Activated CD4-positive, alpha-beta T cell treated with anti-CD3 and anti-CD28 coated beads, Interleukin-10, Interleukin-2, amounts not matched to agents 100 ng/mL and 50 ng/mL, durations not matched to agents 16 hours and 8 hours (primary cell): Measurements from ENCODE around the gene AMH.
A peak's percentile ranks its signal among the peaks of the same experiment; 100 is the strongest.
"Not testable (repeated sequence)": the region's sequence is repeated elsewhere in the genome, so short reads cannot be mapped to it uniquely, and the experiment has no call there.

ENCODE experiments used
- DNase-seq: peaks from one replicate; pipeline ENCODE4 v3.0.0-alpha.2; 2020

AMH gene

DNA sequence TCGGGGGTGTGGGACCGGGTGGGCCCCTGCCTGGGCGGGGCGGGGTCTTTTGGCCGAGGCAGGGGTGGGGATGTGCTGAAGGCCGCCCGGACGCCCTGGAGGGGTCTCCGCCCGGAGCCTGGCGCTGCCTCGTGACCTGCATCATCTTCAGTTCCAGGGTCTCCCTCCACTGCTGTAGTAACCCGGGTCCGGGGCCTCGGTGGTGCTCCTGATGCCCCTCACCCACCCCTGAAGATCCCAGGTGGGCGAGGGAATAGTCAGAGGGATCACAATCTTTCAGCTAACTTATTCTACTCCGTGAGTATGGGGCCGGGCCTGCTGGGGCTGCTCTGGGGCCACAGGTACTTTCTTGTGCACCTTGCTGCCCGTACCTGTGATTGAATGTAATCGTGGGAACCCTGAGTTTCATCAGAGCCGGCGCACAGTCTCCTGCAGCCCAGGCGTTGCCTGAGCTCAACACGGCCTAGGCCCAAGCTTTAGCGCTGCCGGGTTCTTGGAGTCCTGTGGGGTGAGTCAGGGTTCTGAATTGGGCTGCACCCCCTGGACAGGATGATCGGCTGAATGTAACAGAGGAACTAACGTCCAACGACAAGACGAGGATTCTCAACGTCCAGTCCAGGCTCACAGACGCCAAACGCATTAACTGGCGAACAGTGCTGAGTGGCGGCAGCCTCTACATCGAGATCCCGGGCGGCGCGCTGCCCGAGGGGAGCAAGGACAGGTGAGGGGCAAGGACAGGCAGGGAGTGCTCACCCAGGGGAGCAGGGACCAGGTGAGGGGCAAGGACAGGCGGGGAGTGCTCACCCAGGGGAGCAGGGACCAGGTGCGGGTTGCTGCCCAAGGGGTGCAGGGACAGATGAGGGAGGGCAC, 22.3 kb downstream of the AMH start:
- DNase-seq, result no peak

DNA sequence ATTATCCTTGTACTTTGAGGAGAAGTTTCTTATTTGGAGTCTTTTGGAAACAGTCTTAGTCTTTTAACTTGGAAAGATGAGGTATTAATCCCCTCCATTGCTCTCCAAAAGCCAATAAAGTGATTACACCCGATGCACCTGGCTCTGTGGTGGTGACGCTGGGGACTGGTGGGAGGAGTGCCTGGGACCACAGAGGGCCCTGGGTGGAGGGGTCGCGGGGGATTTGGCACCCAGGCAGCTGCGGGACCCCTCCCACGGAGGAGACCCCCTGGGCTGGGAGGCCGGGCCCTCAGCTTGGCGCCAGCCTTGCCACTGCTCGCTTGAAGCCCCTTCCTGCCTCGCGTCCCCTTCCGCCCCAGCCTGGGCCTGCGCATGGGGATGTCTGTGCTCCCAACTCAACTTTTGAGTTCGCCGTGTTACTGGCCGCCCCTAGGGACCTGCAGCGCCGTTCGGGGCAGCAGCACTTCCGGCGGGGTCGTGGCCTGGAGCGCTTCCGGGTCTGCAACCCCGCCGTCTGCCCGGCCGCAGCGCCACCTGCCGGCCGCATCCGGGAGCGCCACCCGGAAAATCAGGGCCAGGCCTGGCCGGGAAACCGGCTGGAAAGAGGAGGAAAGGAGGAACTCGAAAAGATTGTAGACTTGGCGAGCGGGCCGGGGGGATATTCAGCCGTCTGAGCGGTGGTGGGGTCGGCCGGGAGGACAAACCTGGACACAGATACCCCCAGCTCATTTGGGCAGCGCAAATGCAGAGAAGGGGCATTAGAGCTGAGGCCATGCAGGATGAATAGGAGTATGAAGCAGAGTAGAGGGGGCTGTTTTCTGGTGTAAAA, 24.4 kb downstream of the AMH start:
- DNase-seq, result peak; percentile 88

DNA sequence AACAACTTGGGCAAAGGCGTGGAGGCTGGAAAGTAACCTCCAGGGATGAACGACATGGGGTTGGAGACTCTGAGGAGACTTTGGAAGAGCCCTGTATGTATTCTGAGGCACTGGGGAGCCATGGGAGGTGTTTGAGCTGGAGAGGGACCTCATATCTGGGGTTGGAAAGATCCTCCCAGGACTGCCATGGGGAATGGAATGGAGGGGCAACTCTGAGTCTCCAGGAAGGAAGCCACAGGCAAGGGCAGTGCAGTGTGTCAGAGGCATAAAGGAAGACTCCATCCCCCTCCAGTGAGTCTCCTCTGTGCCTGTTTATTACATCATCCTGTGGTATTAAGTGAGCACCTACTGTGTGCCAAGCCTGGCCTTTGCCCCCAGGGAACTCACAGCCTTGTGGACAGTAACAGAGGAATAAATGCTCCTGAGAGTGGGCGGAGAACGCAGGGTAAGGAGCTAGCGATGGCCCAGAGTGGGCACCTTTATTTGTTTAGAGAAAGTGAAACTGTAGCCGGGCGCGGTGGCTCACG, 25.1 kb downstream of the AMH start:
- no peak for DNase-seq

DNA sequence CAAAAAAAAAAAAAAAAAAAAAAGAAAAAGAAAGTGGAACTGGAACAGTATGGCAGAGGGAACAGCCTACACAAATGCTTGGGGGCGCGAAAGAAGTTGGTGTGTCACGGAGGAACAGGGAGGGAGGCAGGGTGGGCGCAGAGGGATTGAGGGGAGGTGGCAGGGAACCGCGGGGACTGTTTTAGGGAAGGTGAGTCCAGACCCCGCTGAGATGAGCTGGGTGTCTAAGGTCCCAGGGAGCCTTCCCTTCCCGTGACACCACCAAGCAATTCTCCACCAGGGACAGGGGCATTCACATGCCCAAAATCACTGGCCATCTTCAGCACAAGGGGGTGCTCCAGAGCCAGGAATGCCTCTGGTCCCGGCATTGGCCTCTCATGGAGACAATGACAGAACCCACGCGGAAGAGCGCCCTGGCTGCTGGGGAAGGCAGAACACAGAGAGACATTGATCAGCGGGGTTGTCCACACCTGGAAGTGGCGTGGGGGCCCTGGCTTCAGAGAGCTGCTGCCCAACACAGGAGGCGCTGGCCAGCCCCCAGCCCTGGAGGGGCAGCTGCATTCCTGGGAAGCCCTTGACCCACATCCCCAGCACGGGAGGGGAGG, 25.9 kb downstream of the AMH start:
- DNase-seq, result peak; percentile 48

DNA sequence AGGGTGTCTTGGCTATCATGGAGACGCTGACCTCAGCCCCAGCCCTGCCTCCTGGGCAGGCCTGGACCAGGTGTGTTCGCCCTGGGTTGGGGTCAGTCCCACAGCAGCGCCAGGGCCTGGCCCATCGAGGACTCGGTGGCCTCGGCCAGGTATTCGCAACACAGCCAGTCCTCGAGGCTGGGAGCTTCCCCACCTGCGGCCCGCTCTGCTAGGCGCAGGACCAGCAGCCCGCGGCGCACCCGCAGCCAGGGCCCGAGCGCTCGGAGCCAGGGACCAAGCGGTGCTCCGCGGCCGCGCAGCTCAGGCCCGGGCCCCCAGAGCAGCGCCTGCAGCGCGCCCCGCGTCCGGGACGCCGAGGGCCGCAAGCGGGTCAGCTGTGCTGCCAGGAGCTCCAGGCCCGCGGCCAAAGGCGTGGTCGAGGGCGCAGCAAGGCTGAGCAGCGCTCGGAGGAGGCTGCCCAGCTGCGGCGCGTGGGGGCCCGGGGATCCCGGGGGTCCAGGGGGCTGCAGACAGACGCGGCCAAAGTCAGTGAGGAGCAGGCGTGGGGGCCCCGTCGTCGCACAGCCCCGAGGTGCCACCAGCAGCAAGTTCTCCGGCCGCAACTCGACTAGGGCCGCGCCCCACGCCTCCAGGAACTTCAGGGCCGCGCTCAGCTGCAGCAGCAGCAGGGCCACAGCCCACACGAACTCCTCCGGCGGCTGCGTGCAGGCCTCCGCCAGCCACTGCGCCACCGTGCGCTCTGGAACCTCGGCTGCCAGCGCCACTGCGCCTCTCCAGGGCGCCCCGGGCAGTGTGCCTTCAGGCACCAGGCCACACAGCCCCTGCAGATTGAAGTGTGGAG, 26.7 kb downstream of the AMH start:
- DNase-seq, result no peak

DNA sequence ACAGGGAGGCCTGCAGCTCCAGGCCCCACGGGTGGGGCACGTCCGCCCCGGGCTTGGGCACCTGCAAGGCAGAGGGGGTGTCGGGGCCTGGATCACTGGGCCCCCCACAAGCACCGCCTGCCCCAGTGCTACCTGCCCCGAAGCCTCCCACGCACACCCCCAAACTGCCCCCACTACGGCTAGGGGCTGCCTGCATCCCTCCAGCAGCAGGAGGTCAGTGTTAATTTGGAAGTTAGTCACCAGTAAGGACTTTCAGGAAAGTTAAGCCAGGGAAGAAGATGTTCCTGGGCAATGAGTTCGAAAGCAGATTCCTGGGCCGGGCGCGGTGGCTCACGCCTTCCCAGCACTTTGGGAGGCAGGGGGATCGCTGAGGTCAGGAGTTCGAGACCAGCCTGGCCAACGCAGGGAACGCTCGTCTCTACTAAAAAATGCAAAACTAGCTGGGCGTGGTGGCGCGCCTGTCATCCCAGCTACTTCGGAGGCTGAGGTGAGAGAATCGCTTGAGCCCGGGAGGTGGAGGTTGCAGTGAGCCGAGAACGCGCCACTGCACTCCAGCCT, 27.4 kb downstream of the AMH start:
- DNase-seq, result no peak

DNA sequence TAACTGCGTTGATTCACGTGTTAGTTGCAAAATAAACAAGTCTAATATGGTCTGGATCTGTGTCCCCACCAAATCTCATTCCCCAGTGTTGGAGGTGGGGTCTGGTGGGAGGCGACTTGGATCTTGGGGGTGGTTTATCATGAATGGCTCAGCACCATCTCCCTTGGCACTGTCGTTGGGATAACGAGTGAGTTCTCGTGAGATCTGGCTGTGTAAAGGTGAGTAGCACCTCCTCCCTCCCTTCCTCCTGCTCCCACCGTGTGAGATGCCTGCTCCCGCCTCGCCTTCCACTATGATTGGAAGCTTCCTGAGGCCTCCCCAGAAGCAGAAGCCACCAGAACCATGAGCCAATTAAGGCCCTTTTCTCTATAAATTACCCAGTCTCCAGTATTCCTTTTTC, 28.0 kb downstream of the AMH start:
- DNase-seq, result no peak

DNA sequence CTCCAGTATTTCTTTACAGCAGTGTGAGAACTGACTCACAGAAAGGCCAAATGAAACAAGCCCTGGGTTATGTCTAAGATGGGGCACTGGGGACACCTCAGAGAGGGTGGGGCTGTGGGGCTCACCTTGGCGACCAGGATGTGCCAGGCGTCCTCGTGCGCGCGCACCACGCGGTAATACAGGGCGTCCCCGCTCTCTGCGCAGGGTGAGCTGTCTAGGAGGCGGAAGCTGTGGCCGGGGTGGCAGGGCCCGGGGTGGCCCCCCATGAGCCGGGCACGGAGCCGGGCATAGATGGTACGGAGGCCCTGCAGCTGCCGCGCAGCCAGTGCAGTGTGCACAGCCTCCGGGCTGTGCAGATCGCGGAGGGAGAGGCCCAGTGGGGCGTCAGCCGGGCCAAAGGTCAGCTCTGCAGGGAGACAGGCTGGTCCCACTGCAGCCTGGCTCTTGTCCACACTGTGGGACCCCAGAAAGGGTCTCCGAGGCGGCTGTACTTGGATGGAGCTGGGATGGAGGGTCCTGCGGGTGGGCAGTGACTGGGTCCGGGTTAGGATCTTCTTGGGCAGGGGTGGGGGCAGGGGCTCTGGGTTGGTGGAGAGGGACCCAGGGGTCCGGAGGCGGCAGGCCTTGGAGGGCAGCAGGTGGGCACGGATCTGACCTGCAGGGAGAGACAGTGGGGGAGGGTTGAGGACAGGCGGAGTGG, 29.5 kb downstream of the AMH start:
- DNase-seq, result no peak

DNA sequence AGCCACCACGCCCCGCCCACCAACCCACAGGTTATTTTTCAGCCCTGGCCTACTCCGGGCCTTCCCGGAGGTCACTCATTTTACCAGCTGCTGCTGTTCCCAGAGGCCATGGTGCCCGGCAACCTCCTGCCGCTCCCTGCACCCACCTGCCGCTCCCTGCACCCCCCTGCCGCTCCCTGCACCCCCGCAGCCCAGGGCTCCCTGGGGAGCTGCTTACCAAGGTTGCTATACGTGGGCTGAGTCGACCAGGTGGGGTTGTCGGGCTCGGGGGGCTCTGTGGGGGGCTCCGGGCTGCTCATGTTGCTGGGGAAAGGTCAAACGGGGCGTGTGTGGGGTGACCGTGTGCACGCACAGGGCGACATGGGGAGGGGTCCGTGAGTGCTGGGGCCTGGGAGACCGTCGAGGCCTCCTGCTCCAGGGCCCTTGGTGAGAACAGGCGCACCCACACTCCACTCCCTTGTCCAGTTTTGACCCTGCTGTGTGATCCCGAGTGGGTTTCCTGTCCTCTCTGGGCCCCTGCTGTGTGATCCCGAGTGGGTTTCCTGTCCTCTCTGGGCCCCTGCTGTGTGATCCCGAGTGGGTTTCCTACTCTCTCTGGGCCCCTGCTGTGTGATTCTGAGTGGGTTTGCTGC, 31.6 kb downstream of the AMH start:
- no peak for DNase-seq

DNA sequence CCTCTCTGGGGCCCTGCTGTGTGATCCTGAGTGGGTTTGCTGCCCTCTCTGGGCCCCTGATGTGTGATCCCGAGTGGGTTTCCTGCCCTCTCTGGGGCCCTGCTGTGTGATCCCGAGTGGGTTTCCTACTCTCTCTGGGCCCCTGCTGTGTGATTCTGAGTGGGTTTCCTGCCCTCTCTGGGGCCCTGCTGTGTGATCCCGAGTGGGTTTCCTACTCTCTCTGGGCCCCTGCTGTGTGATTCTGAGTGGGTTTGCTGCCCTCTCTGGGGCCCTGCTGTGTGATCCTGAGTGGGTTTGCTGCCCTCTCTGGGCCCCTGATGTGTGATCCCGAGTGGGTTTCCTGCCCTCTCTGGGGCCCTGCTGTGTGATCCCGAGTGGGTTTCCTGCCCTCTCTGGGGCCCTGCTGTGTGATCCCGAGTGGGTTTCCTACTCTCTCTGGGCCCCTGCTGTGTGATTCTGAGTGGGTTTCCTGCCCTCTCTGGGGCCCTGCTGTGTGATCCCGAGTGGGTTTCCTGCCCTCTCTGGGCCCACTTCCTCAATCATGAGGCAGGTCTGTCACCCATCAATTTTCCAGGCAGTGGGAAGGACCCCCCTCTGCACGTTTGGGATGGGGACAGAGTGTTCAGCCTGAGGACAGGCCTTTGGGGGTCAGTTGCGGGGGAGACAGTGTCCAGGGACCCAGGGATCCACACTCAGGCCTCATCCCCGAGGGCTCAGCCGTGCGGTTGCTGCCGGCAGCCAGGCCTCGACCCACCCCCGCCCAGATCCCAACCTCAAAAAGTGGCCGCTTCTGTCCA, 32.3 kb downstream of the AMH start:
- not testable (repeated sequence) for DNase-seq

DNA sequence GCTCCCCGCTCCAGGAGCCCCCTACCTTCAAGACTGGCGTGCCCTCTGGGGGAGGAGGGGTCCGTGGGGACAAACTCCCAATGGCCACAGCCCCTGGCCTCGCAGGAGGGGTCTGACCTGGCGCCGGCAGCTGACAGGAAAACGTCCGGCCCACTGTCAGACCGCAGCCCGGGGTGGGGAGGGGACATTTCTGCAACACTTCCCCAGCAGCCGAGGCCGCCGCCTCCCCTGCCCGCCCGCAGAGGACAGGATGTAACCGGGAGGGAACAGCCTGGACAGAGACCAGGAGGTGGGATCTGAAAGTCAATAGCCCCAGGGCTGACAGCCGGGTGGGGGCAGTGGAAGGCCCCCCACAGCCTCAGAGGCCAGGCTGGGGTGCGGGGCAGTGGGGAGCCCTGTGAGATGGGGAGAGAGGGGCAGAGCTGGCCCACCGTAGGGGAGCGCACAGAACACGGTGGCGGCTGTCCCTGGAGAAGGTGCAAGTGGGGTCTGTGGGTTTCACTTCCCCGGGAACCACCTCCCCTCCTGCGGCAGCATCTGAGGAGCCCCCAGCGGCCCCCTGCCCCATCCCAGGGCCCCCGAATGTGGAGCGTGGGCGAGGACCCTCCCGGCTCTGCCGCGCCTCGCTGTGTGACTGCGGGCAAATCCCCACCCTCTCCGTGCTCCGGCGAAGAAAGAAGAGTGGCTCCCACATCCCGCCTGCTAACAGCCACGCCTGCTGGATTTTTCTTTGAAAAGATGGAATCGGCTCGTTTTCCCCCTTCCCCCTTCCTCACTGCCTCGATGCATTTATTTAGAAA, 33.1 kb downstream of the AMH start, which contains the start of gene PEAK3:
Gene PEAK3 (minus strand): TSS at position 114 of the 800 bp plus-strand sequence. CDS start 1,244 bp downstream, outside the sequence.
- no peak for DNase-seq

DNA sequence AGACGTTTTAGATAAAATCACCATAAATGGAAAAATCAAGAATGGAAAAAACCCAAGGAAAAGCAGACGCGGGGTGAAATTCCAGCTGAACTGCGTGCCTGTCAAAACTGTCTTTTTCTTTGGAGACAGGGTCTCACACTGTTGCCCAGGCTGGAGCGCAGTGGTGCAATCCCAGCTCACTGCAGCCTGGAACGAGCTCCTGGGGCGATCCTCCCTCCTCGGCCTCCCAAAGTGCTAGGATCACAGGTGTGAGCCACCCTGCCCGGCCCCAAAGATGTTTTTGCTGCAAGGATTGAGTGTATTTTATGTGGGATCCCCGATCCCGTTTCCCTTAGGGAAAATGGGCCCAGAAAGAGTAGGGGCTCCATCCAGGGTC, 33.7 kb downstream of the AMH start:
- DNase-seq, result no peak

DNA sequence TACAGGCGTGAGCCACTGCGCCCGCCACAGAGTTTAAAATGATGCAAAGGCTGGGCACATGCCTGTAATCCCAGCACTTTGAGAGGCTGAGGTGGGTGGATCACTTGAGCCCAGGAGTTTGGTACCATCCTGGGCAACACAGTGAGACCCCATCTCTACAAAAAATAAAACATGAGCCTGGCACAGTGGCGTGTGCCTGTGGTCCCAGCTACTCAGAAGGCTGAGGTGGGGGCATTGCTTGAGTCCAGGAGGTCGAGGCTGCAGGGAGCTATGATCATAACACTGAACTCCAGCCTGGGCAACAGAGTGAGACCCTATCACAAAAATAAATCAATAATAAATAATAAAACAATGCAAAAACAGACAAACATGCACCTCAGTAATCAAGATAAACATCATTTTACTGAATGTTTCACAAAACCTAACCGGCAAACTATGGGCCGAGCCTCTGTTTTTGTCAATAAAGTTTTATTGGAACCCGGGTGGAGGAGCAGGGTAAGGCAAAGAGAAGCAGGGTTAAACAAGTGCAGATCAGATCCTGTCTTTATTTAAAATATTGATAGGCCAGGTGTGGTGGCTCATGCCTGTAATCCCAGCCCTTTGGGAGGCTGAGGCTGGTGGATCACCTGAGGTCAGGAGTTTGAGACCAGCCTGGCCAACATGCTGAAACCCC, 34.8 kb downstream of the AMH start:
- DNase-seq, result no peak

DNA sequence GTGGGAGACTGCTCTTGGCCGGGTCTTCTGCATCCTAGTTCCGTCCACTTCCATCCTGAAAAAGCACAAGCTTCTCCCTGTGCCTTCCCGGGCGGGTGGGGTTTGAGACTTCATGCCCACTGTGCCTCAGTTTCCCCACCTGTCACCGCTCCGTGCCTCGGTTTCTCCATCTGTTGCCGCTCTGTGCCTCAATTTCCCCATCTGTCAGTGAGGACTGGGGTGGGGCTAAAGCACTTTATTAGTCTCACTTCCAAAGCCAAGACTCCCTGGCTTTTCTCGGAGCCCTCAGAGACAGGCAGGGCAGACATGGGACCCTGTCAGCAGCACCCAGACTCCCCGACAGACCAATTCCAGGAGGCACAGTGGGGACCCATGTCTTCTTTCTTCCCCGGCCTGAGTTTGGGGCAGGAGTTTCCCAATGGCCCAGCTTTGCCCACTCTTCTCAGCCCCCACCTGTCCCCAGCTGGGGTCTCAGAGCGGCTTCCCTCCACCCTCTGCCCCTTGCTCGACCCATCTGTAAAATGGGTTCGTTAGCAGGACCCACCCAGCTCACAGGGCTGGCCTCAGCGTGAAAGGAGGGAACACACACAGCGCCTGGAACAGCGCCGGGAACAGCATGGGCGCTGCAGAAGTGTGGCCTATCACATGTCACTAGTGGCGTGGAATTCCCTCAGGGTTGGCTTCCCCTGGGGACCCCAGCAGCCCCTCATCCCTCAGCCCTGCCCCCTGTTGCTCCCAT, 37.4 kb downstream of the AMH start:
- DNase-seq, result no peak

DNA sequence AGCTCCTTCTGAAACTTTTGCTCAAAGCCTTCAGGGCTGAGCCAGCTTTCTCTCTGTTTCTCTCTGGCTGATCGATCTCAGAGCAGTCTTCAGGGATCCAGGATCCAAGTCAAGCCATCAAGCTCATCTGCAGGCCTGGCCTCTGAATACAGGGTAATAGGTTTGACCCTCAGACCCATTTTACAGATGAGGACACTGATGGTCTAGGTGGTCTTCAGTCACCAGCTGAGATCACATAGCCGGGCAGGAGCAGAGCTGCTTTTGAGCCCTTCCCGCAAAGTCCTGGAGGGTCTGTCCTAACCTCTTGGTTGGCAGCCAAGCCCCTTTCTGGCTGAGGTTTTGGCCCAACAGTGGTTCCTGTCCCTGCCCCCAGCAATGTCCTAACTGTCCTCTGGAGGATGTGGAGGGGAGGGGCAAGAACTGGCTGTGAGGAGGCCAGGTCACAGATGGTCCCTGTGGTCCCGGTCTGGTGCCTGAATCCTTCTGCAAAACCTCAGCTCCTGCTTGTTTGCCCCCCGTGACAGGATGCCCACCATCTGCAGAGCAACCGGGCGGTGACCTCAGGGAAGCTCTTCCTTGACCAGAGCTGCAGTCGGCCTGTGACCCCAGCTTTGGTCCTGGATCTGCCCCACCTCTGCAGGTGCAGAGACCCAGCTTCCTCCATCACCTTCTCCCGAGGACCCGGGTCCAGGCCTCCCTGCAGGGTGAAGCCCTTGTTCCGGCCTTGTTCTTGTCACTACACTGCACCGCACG, 38.6 kb downstream of the AMH start:
- DNase-seq, result no peak

DNA sequence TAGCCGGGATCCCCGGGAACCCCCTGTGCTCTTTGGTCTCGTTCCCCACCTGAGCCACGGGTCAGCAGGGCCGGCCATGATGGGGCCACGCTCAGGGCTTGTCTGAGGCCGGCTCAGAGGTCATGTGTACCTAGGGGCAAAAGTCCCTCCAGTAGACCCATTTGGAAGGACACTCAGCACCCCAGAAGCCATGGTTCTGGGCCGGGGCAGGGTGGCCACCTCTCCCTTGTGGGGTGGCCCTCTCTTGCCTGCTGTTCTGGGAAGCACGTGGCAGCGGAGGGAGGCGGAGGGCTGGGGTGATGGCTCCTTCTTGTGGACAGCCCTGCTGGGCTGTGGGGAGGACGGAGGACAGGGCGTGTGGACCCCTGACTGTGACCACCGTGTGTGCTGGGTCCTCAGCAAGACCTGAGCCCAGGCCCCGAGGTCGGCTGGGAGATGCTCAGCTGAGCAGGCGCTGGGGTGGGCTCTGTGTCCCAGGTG, 39.3 kb downstream of the AMH start:
- no peak for DNase-seq
